HUDEP-2 (cell line): ENCODE results near the gene BTBD9.

Experiments
- DNase-seq, 76 experiments: peaks; one replicate each; lab custom pipeline; 2025; ENCODE audit not compliant: unreplicated experiment in 76 of 76; lab: John Stamatoyannopoulos, UW

Gene BTBD9

DNA sequence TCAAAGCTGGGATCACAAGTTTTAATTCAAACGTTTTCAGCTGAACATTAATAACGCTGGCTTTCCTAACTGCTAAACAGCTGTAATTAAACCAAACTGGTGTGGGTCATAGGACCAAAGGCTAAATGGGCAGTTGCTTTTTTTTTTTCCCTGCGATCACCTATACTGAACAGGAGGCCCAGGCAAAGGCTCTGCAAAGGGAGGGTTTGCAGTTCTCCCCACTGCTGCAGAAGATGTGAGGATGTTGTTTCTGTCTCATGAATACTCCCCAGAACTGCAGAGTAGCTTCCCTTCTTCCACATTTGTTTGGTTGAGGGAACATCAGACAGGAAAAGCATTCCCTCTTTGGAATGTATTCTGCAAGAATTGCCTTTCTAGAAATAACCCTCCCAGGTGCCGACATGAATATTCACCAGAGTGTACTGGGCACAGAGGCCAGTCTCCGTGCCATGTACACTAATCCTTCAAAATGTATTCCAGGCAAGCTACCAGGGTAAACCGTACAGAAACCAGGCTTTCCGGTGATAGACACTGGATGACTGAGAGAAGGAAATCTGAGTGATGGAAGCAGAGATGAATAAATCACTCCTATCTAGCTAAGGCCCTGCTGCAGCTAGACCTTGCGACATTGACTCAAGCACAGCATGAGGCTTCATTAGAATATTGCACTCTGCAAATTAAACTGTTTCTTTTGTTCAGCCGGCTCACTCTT lies 370.1 kb downstream of the BTBD9 start:
- DNase-seq, result no peak

- DNase-seq, result no peak
These were observed 371.4 kb downstream of the BTBD9 start for GRCh38 chr6:38268342-38268741.

DNA sequence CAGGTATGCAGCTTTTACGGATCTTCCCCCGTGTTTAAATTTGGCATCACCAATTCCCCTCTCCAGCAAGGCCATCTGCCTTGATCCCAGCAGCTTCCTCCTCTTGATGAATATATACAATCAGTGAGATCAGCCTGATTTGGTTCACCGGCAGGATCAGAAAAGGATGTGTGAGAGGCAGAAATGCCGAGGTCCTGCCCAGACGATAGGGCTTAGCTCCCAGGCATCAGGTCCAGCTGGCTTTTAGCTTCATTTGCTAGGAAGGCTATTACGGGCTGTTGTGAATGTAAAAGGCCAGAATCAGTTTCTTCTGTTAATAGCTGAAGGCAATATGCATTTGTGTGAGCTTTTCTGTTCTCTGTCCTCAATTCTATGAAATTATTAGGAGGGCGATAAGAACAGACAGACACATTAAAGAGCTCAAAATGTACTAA lies 372.8 kb downstream of the BTBD9 start:
- DNase-seq, result no peak

DNA sequence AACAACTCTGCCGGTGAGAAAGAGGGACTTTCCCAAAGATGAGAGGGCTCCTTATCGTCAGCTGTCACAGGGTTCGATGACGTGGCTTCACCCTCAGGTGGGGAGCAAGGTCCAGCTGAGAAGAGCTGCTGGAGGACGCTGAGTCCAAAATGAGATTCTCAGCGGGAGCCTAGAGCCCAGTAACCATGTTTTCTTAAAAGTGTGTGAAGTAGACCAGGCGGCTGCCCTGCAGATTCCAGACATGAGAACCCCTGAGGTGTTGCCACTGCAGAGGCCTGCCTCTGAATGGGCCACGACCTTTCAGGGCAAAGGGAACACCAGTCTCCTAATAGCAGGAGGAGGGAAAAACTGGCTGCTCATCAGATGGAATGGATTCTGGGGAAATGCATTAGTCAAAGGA lies 375.1 kb downstream of the BTBD9 start:
- DNase-seq, result no peak

DNA sequence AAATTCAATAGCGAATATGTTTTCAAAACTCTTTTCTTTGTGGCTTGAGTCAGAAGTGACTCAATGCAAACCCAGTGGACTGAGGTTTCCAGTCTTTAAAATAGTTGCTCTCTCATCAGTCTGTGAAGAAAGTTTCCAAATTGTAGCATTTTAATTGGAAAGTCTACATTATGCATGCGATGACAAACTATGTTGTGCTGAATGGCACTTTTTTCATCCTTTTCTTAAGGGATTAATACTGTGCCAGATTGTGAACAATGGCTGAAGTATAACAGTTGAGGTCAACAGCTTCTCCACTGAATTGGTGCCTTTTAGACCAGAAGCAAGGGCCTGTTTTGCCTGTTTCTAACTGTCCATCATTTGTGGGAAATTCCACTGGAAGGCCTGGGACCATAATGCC lies 377.1 kb downstream of the BTBD9 start:
- no peak for DNase-seq

DNA sequence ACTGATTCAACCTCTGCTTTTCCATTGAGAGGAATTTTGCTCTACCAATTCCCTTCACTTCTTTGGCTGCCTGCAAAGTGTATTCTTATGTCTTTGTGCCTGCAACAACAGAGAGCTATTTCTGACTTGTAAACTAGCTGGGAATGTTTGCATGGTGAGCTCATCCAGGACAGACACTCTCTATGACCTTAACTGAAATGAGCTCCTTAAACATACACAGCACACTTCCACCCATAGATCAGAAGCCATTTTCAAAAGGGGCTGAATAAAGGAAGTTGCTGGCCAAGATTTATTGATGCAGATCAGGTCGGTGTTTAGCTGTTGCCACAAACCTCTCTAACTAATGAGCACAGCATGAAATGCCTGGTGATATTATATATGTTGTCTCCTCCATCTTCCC lies 377.7 kb downstream of the BTBD9 start:
- no peak for DNase-seq

- DNase-seq, result no peak
These were observed 378.1 kb downstream of the BTBD9 start for GRCh38 chr6:38261626-38262025.

- no peak for DNase-seq
These were observed 380.0 kb downstream of the BTBD9 start for GRCh38 chr6:38259736-38260135.

GRCh38 chr6:38248500-38249234 lies 391.1 kb downstream of the BTBD9 start:
- no peak for DNase-seq

GRCh38 chr6:38245295-38245694 lies 394.4 kb downstream of the BTBD9 start:
- DNase-seq, result no peak

DNA sequence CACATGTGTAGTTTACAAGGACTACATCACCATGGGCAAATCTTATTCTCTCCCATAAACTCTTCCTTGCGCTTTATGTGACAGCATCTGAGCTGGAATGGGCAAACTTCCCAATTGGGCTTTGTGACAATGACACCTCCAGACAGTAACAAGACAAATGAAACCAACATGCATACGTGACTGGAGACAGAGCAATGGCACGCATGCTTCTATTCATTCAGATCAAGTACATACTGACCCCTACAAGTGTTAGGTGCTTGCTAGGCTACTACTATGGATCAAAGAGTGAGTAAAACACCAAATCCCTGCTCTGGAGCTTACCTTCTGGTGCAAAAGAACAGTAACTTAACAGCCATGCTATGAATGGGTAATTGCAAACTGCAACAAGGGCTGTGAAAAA lies 394.9 kb downstream of the BTBD9 start:
- DNase-seq, result no peak

DNA sequence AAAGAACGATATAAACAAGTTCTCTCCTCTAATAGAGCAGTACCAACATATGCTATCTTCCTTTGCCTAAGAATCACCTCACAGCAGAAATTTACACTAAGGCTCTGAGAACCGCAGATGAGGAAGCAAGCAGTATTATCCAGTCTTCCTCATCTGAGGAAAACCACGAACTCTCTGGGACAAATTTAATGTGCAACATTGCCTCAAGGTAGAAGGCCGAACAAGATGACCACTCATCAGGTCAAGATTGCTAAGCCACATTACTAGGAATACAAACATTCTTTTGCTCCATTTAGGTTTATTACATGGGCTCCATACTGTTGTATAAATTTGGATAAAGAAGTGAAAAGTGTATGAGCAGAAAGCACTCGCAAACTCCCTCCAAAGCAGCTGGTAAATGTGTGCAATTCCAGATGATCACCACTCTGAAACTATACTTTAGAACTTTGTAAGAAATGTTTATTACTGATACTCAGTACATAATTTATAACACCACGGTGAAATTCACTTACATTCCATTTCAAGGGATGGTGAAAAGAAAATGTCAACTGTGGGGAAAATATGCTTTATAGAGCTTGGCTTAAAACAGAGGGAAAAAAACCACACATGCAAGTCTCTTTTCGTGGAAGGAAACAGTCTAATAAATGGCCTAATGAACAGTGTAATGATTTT lies 398.4 kb downstream of the BTBD9 start:
- no peak for DNase-seq

- DNase-seq, result no peak
These were observed 399.8 kb downstream of the BTBD9 start for GRCh38 chr6:38239719-38240451.

GRCh38 chr6:38236631-38237030 lies 403.1 kb downstream of the BTBD9 start:
- no peak for DNase-seq

DNA sequence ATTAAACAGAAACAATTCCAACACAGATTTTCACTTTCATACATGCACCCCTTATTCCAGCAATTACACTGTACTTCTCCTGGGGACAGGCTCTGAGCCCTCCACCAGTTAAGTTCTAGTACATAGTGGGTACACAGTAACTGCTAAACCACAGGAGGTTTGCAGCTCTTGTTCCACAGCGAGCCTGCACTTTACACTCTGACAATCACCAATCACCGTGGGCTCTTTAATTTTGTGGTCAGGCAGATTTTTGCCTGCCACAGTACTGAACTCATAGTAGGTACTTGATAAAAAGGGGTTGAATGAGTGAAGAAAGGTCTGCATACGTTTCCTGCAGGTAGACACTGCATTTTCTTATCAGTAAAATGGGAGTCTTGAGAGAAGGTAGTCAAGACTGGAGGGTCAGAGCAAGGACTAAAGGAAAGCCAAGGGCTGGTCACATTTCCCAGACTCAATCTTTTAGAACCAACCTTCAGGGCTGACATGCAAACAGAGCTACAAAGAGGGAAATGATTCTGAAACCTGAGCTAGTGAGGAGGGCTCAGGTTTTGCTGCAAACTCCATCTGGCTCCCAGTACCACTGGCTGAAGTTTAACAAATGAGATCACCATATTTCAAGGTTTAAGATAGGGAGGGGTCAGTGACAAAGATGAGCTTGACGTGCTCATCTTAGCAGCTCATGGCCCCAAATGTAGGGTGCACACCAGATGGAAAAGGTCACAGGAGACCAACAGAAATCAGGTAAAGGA lies 404.6 kb downstream of the BTBD9 start:
- DNase-seq, result no peak

- DNase-seq, result no peak
These were observed 405.6 kb downstream of the BTBD9 start for GRCh38 chr6:38234141-38234540.

DNA sequence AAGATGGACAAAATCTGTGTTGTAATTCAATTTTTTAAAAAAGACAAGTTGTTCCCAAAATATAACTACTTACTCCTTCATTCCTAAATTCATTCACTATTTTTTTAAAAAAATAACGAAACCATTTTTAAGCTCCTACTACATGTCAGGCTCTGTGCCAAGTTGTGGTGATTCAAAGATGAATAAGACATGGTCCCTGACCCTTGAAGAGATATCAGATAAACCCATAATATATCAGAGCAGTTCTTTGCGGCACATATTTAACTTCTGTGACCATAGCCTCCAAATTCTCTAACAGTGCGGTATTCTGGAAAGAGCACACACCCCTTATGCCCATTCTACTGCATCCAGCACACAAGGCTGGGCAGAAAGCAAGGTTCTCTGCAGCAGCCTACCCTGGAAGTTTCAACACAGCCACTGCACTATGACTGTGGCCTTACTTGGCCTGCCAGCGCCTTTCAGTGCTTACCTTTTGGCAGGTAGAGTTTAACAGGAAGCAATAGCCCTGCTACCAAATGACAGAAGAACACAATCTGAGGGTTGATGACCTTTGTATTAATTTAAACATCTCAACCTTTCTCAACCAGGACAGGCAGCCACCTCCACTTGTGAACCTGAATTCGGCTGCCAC lies 406.5 kb downstream of the BTBD9 start:
- DNase-seq, result no peak

DNA sequence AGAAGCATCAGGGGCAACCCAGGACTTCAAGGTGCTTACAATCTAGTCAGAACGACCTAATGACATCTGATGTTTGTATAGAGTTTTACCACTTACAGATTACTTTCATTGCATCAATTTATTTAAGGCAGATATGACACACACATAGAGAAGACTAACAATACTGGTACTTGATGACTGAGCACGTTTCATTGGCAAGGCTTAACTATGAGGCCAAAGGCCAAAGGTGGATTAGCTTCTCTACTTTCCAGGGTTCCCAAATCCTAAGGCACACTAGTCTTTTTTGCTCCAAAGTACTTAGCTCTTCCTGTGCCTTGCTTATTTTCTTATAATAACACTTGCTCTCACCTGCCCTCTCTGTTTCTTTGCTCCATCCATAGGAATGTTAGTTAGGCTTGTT lies 414.0 kb downstream of the BTBD9 start:
- DNase-seq, result no peak

- no peak for DNase-seq
These were observed 418.5 kb downstream of the BTBD9 start for GRCh38 chr6:38221251-38221650.
